Kidney epithelial cell (primary cell): ENCODE results near the gene LHFPL6. TPM values are rescaled to one million over a fixed set of nuclear protein-coding genes. Genes with fewer than 3 reads are reported as not detected.

ENCODE experiments used
- DNase-seq: peaks from one replicate; pipeline ENCODE4 v3.0.0-alpha.2; 2010; ENCODE audit warnings: low read depth
- H3K27me3 ChIP-seq: 2 replicates; pipeline ENCODE4 v1.6.0; 2011; ENCODE audit warnings: low read length; ENCODE audit not compliant: control insufficient read depth, insufficient read depth
- H3K36me3 ChIP-seq: 2 replicates; pipeline ENCODE4 v1.5.1; 2011; ENCODE audit warnings: low read length; ENCODE audit not compliant: control insufficient read depth, insufficient read depth
- H3K4me3 ChIP-seq: 2 replicates; pipeline ENCODE4 v1.5.1; 2011; ENCODE audit warnings: low read depth, mild to moderate bottlenecking, control low read depth, low read length
- CTCF ChIP-seq: IDR thresholded peaks from 2 replicates; pipeline ENCODE4 v1.5.1; 2011; ENCODE audit warnings: mild to moderate bottlenecking, moderate library complexity, low read length, control low read depth, inconsistent platforms; ENCODE audit not compliant: insufficient read depth, poor library complexity, severe bottlenecking
- total RNA-seq: library from RNA; depleted of rRNA; stranded (reverse); fragments of >200 nt; gene quantifications from 2 replicates; pipeline ENCODE4 v1.2.3, GENCODE V29; 2015

The LHFPL6 gene
- total RNA-seq, 1 donor from 2014 or later: 7.0 TPM

GRCh38 chr13:39571502-39572092, 31.4 kb downstream of the LHFPL6 start:
- no peak for TF ChIP-seq CTCF
- Histone ChIP-seq H3K36me3 (no peaks in the 10 kb centered on the region), H3K4me3 (no peak overlapping the region), H3K27me3 (no peaks in the 10 kb centered on the region)
- no peak for DNase-seq

GRCh38 chr13:39567569-39567968, 35.4 kb downstream of the LHFPL6 start:
- Histone ChIP-seq H3K4me3 (no peak overlapping the region), H3K27me3 (no peaks in the 10 kb centered on the region), H3K36me3 (no peaks in the 10 kb centered on the region)
- TF ChIP-seq CTCF: no peak
- DNase-seq: no peak

- no peak for DNase-seq
- Histone ChIP-seq H3K27me3 (no peaks in the 10 kb centered on the region), H3K36me3 (no peaks in the 10 kb centered on the region), H3K4me3 (no peak overlapping the region)
- no peak for TF ChIP-seq CTCF
These were observed 36.6 kb downstream of the LHFPL6 start for GRCh38 chr13:39566216-39566869.

- no peak overlapping the region for H3K4me3 ChIP-seq
- no peaks in the 10 kb centered on the region for H3K36me3 ChIP-seq
- H3K27me3 ChIP-seq: no peaks in the 10 kb centered on the region
- peak; percentile 77 for DNase-seq
- TF ChIP-seq CTCF: no peak
These were observed 37.7 kb downstream of the LHFPL6 start for GRCh38 chr13:39565036-39565949.

GRCh38 chr13:39563470-39563735, 39.6 kb downstream of the LHFPL6 start:
- no peaks in the 10 kb centered on the region for H3K27me3 ChIP-seq
- DNase-seq: no peak
- TF ChIP-seq CTCF: no peak
- no peak overlapping the region for H3K4me3 ChIP-seq
- no peaks in the 10 kb centered on the region for H3K36me3 ChIP-seq

GRCh38 chr13:39561971-39562370, 41.0 kb downstream of the LHFPL6 start:
- no peaks in the 10 kb centered on the region for H3K27me3 ChIP-seq
- H3K4me3 ChIP-seq: no peak overlapping the region
- TF ChIP-seq CTCF: no peak
- H3K36me3 ChIP-seq: no peaks in the 10 kb centered on the region
- DNase-seq: no peak
